ENCODE measurements around the gene SCGB1C2.

Gene SCGB1C2

GRCh38 chr17:155576-155975, 18.2 kb downstream of the SCGB1C2 start:
- no peak overlapping the region for H2BK12ac ChIP-seq (ENCODE audit: low read length)
- H3K4me3 ChIP-seq (ENCODE audit: low read depth, low read length): no peak overlapping the region
- H2AK5ac ChIP-seq (ENCODE audit: low read length): no peak overlapping the region
- no peak overlapping the region for H3K9ac ChIP-seq (ENCODE audit: low read length)
- H3K27ac ChIP-seq (ENCODE audit: low read depth, low read length): no peak overlapping the region
- no peak overlapping the region for H3K4me2 ChIP-seq (ENCODE audit: low read length)
- no peaks in the 10 kb centered on the region for H3K27me3 ChIP-seq (ENCODE audit: insufficient read depth, low read length)
- H3K23ac ChIP-seq (ENCODE audit: low read length): no peak overlapping the region
- DNase-seq: no peak
- H4K12ac ChIP-seq (ENCODE audit: low read depth, low read length): no peak overlapping the region
- no peak overlapping the region for H2BK120ac ChIP-seq (ENCODE audit: insufficient read depth, low read length, poor library complexity)
- no peaks in the 10 kb centered on the region for H3K79me1 ChIP-seq (ENCODE audit: low read length)
- no peaks in the 10 kb centered on the region for H3K4me1 ChIP-seq (ENCODE audit: control insufficient read depth in 1 of 2, insufficient read depth in 2 of 2, low read length in 2 of 2)
- no peaks in the 10 kb centered on the region for H3K36me3 ChIP-seq (ENCODE audit: control insufficient read depth in 1 of 2, insufficient read depth in 2 of 2, low read length in 2 of 2)
- WGBS (ENCODE audit: extremely low coverage, insufficient coverage, insufficient read length): no CpG with 5 or more reads among the region's 7 CpGs
- H2BK5ac ChIP-seq (ENCODE audit: low read depth, low read length, poor library complexity): no peak overlapping the region
- H3K9me3 ChIP-seq (ENCODE audit: insufficient read depth, low read depth, low read length): peaks cover 3% of the 10 kb centered on the region
- no peak overlapping the region for H4K91ac ChIP-seq (ENCODE audit: low read depth, low read length)
- H4K8ac ChIP-seq (ENCODE audit: low read depth, low read length): no peak overlapping the region
- H3K79me2 ChIP-seq (ENCODE audit: control insufficient read depth, insufficient read depth, low read length, poor library complexity): no peaks in the 10 kb centered on the region
- H3K14ac ChIP-seq (ENCODE audit: low read length): no peak overlapping the region
- no peak overlapping the region for H3K4ac ChIP-seq (ENCODE audit: low read depth, low read length)
- no peak overlapping the region for H3K18ac ChIP-seq (ENCODE audit: low read length)
- H2AFZ ChIP-seq (ENCODE audit: insufficient read depth, low read length, poor library complexity): no peak overlapping the region

DNA sequence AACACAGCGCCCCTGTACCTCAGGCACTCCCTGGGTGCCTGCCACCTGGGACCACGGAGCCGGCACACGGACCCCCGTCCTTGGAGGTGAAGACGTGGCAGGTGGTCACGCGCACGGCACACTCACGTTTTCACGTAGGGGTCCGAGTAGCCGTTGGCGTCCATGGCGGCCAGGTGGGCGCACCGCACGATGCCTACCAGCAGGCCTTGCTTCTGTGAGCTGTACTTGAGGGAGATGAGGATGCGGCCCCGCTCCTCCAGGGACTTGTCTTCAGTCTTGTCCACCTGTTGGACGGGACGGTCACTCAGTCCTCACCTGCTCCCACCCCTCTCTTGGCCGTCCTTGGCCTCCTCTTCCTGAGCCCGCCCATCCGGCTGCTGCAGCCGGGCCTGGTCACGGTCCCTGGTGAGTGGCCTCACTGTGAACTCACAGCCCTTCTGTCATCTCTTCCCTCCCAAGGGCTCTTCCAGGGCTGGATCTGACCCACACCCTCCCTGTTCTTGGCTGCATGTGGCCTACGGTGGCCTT, 18.8 kb downstream of the SCGB1C2 start:
- Histone ChIP-seq H3K9ac (ENCODE audit: low read length) (no peak overlapping the region), H3K23ac (ENCODE audit: low read length) (no peak overlapping the region), H4K8ac (ENCODE audit: low read depth, low read length) (no peak overlapping the region), H3K27ac (ENCODE audit: low read depth, low read length) (no peak overlapping the region), H2BK120ac (ENCODE audit: insufficient read depth, low read length, poor library complexity) (no peak overlapping the region), H3K4ac (ENCODE audit: low read depth, low read length) (no peak overlapping the region), H2AFZ (ENCODE audit: insufficient read depth, low read length, poor library complexity) (no peak overlapping the region), H3K14ac (ENCODE audit: low read length) (no peak overlapping the region), H4K91ac (ENCODE audit: low read depth, low read length) (no peak overlapping the region), H2BK12ac (ENCODE audit: low read length) (no peak overlapping the region), H3K18ac (ENCODE audit: low read length) (no peak overlapping the region), H3K27me3 (ENCODE audit: insufficient read depth, low read length) (no peaks in the 10 kb centered on the region), H3K4me3 (ENCODE audit: low read depth, low read length) (no peak overlapping the region), H3K79me1 (ENCODE audit: low read length) (no peaks in the 10 kb centered on the region), H4K12ac (ENCODE audit: low read depth, low read length) (no peak overlapping the region), H3K79me2 (ENCODE audit: control insufficient read depth, insufficient read depth, low read length, poor library complexity) (no peaks in the 10 kb centered on the region), H3K9me3 (ENCODE audit: insufficient read depth, low read depth, low read length) (peaks cover 3% of the 10 kb centered on the region), H2BK5ac (ENCODE audit: low read depth, low read length, poor library complexity) (no peak overlapping the region), H3K4me2 (ENCODE audit: low read length) (no peak overlapping the region), H3K36me3 (ENCODE audit: control insufficient read depth in 1 of 2, insufficient read depth in 2 of 2, low read length in 2 of 2) (no peaks in the 10 kb centered on the region), H3K4me1 (ENCODE audit: control insufficient read depth in 1 of 2, insufficient read depth in 2 of 2, low read length in 2 of 2) (no peaks in the 10 kb centered on the region), H2AK5ac (ENCODE audit: low read length) (no peak overlapping the region)
- no peak for DNase-seq
- WGBS (ENCODE audit: extremely low coverage, insufficient coverage, insufficient read length): no CpG with 5 or more reads among the region's 28 CpGs

DNA sequence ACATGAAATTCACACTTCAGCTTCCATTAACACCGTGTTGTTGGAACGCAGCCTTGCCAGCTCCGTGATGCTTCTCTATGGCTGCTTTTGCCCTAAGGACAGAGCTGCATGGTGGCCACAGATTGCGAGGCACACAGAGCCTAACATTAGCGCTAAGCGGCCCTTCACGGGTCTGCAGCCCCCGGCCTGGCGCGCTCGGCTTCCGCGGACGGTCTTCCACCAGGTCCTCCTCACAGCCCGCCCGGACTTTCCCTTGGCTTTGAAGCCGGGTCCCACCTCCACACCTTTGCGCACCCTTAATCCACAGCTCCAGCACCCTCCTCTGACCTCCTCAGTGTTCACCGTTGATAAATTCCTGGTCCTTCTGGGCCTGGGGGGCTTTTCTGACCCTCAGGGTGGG, 19.6 kb downstream of the SCGB1C2 start:
- Histone ChIP-seq H4K12ac (ENCODE audit: low read depth, low read length) (no peak overlapping the region), H2BK120ac (ENCODE audit: insufficient read depth, low read length, poor library complexity) (no peak overlapping the region), H2AFZ (ENCODE audit: insufficient read depth, low read length, poor library complexity) (no peak overlapping the region), H3K27ac (ENCODE audit: low read depth, low read length) (no peak overlapping the region), H4K91ac (ENCODE audit: low read depth, low read length) (no peak overlapping the region), H3K4ac (ENCODE audit: low read depth, low read length) (no peak overlapping the region), H3K9ac (ENCODE audit: low read length) (no peak overlapping the region), H3K23ac (ENCODE audit: low read length) (no peak overlapping the region), H4K8ac (ENCODE audit: low read depth, low read length) (no peak overlapping the region), H3K14ac (ENCODE audit: low read length) (no peak overlapping the region), H3K4me1 (ENCODE audit: control insufficient read depth in 1 of 2, insufficient read depth in 2 of 2, low read length in 2 of 2) (no peaks in the 10 kb centered on the region), H2AK5ac (ENCODE audit: low read length) (no peak overlapping the region), H3K79me2 (ENCODE audit: control insufficient read depth, insufficient read depth, low read length, poor library complexity) (no peaks in the 10 kb centered on the region), H2BK12ac (ENCODE audit: low read length) (no peak overlapping the region), H3K4me3 (ENCODE audit: low read depth, low read length) (no peak overlapping the region), H3K79me1 (ENCODE audit: low read length) (no peaks in the 10 kb centered on the region), H2BK5ac (ENCODE audit: low read depth, low read length, poor library complexity) (no peak overlapping the region), H3K18ac (ENCODE audit: low read length) (no peak overlapping the region), H3K36me3 (ENCODE audit: control insufficient read depth in 1 of 2, insufficient read depth in 2 of 2, low read length in 2 of 2) (no peaks in the 10 kb centered on the region), H3K9me3 (ENCODE audit: insufficient read depth, low read depth, low read length) (peaks cover 3% of the 10 kb centered on the region), H3K4me2 (ENCODE audit: low read length) (no peak overlapping the region), H3K27me3 (ENCODE audit: insufficient read depth, low read length) (no peaks in the 10 kb centered on the region)
- DNase-seq: no peak
- WGBS (ENCODE audit: extremely low coverage, insufficient coverage, insufficient read length): no CpG with 5 or more reads among the region's 19 CpGs

DNA sequence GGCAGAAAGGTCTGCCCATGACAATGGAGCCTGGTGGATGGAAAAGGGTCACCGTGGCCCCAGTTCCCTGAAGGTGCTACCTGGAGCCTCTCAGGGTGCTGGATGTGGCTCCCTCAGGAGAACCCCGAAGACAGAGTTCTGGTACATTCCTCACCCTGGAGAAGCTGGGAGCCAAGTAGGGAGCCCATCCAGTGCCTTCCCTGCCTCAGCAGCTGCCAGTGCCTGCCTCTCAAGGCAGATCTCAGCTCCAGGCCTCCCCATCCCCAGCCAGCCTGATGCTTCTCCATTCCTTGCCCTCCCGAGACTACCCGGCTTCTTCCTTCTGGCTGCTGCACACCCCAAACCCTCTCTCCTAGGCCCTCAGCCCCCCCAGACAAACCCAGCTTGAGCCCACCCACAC, 20.5 kb downstream of the SCGB1C2 start:
- Histone ChIP-seq H3K4ac (ENCODE audit: low read depth, low read length) (no peak overlapping the region), H2BK5ac (ENCODE audit: low read depth, low read length, poor library complexity) (no peak overlapping the region), H4K12ac (ENCODE audit: low read depth, low read length) (no peak overlapping the region), H2AK5ac (ENCODE audit: low read length) (no peak overlapping the region), H3K4me3 (ENCODE audit: low read depth, low read length) (no peak overlapping the region), H2BK120ac (ENCODE audit: insufficient read depth, low read length, poor library complexity) (no peak overlapping the region), H3K4me1 (ENCODE audit: control insufficient read depth in 1 of 2, insufficient read depth in 2 of 2, low read length in 2 of 2) (no peaks in the 10 kb centered on the region), H3K9ac (ENCODE audit: low read length) (no peak overlapping the region), H3K4me2 (ENCODE audit: low read length) (no peak overlapping the region), H4K8ac (ENCODE audit: low read depth, low read length) (no peak overlapping the region), H3K79me1 (ENCODE audit: low read length) (no peaks in the 10 kb centered on the region), H2BK12ac (ENCODE audit: low read length) (no peak overlapping the region), H2AFZ (ENCODE audit: insufficient read depth, low read length, poor library complexity) (no peak overlapping the region), H3K27ac (ENCODE audit: low read depth, low read length) (no peak overlapping the region), H3K36me3 (ENCODE audit: control insufficient read depth in 1 of 2, insufficient read depth in 2 of 2, low read length in 2 of 2) (no peaks in the 10 kb centered on the region), H3K18ac (ENCODE audit: low read length) (no peak overlapping the region), H4K91ac (ENCODE audit: low read depth, low read length) (no peak overlapping the region), H3K27me3 (ENCODE audit: insufficient read depth, low read length) (no peaks in the 10 kb centered on the region), H3K79me2 (ENCODE audit: control insufficient read depth, insufficient read depth, low read length, poor library complexity) (no peaks in the 10 kb centered on the region), H3K23ac (ENCODE audit: low read length) (no peak overlapping the region), H3K9me3 (ENCODE audit: insufficient read depth, low read depth, low read length) (peaks cover 3% of the 10 kb centered on the region), H3K14ac (ENCODE audit: low read length) (no peak overlapping the region)
- WGBS (ENCODE audit: extremely low coverage, insufficient coverage, insufficient read length): no CpG with 5 or more reads among the region's 4 CpGs
- no peak for DNase-seq

All from trophoblast cell (in vitro differentiated cells and primary cell).